Neural progenitor cell (in vitro differentiated cells): ENCODE data around the gene SYNE3. TPM values are rescaled to one million over a fixed set of nuclear protein-coding genes. Genes with fewer than 3 reads are reported as not detected.
A peak's percentile ranks its signal among the peaks of the same experiment; 100 is the strongest.

Experiments
- DNase-seq: peaks from one replicate; pipeline ENCODE4 v3.0.0-alpha.2; 2016; ENCODE audit warnings: low spot score
- H2AFZ ChIP-seq: fragments of 200-600 bp; sonication (generic); replicated peaks from 2 replicates; pipeline ENCODE4 v1.6.1; 2016; ENCODE audit warnings: antibody characterized with exemption
- H3F3A ChIP-seq: fragments of 200-600 bp; sonication (generic); 2 replicates; pipeline ENCODE4 v1.6.1; 2016; ENCODE audit warnings: antibody characterized with exemption, low read depth
- H3K27ac ChIP-seq: fragments of 200-600 bp; sonication (generic); 2 replicates; pipeline ENCODE4 v1.5.1; 2016; ENCODE audit warnings: mild to moderate bottlenecking
- H3K27me3 ChIP-seq: fragments of 200-600 bp; sonication (generic); 2 replicates; pipeline ENCODE4 v1.6.1; 2016; ENCODE audit warnings: mild to moderate bottlenecking, moderate library complexity
- H3K36me3 ChIP-seq: fragments of 200-600 bp; sonication (generic); 2 replicates; pipeline ENCODE4 v1.5.1; 2016
- H3K4me1 ChIP-seq: fragments of 200-600 bp; sonication (generic); 2 replicates; pipeline ENCODE4 v1.6.1; 2016; ENCODE audit warnings: mixed run types
- H3K4me2 ChIP-seq: fragments of 200-600 bp; sonication (generic); 2 replicates; pipeline ENCODE4 v1.6.1; 2016
- H3K4me3 ChIP-seq: fragments of 200-600 bp; sonication (generic); 2 replicates; pipeline ENCODE4 v1.5.1; 2016
- H3K79me2 ChIP-seq: fragments of 200-600 bp; sonication (generic); 2 replicates; pipeline ENCODE4 v1.6.1; 2016; ENCODE audit warnings: low read depth
- H3K9ac ChIP-seq: fragments of 200-600 bp; sonication (generic); 2 replicates; pipeline ENCODE4 v1.6.1; 2016
- H3K9me3 ChIP-seq: fragments of 200-600 bp; sonication (generic); 2 replicates; pipeline ENCODE4 v1.5.1; 2016; ENCODE audit warnings: low read depth
- H4K20me1 ChIP-seq: fragments of 200-600 bp; sonication (generic); 2 replicates; pipeline ENCODE4 v1.6.1; 2016; ENCODE audit warnings: low read depth
- H3K27ac Mint-ChIP-seq: 3 replicates; pipeline ENCODE4 v1.8.0; 2021; ENCODE audit warnings: mixed read lengths
- H3K27me3 Mint-ChIP-seq: 2 replicates; pipeline ENCODE4 v1.8.0; 2022; ENCODE audit warnings: low read depth, mild to moderate bottlenecking, inconsistent platforms, moderate library complexity, mixed read lengths; ENCODE audit not compliant: insufficient read depth
- H3K36me3 Mint-ChIP-seq: 3 replicates; pipeline ENCODE4 v1.8.0; 2021; ENCODE audit warnings: mixed read lengths
- H3K4me1 Mint-ChIP-seq: 3 replicates; pipeline ENCODE4 v1.8.0; 2021; ENCODE audit warnings: mixed read lengths
- H3K4me3 Mint-ChIP-seq: 3 replicates; pipeline ENCODE4 v1.8.0; 2021; ENCODE audit warnings: mild to moderate bottlenecking, moderate library complexity, mixed read lengths
- H3K9me3 Mint-ChIP-seq: 3 replicates; pipeline ENCODE4 v1.8.0; 2020; ENCODE audit warnings: mixed read lengths
- CTCF ChIP-seq: fragments of 200-600 bp; sonication (generic); IDR thresholded peaks from 2 replicates; pipeline ENCODE4 v1.5.1; 2017; ENCODE audit warnings: antibody characterized with exemption, mild to moderate bottlenecking
- EZH2 ChIP-seq: fragments of 200-600 bp; sonication (generic); IDR thresholded peaks from 2 replicates; pipeline ENCODE4 v1.6.1; 2017; ENCODE audit warnings: antibody characterized with exemption, mild to moderate bottlenecking, moderate library complexity
- EZH2phosphoT487 ChIP-seq: fragments of 200-600 bp; sonication (generic); IDR thresholded peaks from 2 replicates; pipeline ENCODE4 v1.6.1; 2017; ENCODE audit warnings: antibody characterized with exemption
- total RNA-seq: library from RNA; depleted of rRNA; stranded (reverse); fragments of >200 nt; gene quantifications from 2 replicates; pipeline ENCODE4 v1.2.3, GENCODE V29; 2015; ENCODE audit warnings: low replicate concordance

SYNE3 gene
- total RNA-seq, 1 donor from 2014 or later = 0.06 TPM

- peak overlapping the region; percentile 94 for H3K4me2 ChIP-seq
- H3F3A ChIP-seq = peaks cover 3% of the 10 kb centered on the region
- no peak for DNase-seq
- H3K9me3 Mint-ChIP-seq = no peaks in the 10 kb centered on the region
- H3K27ac Mint-ChIP-seq = no peak overlapping the region
- H3K79me2 ChIP-seq = peaks cover 92% of the 10 kb centered on the region
- no peaks in the 10 kb centered on the region for H3K27me3 ChIP-seq
- peaks cover 4% of the 10 kb centered on the region for H3K36me3 ChIP-seq
- H4K20me1 ChIP-seq = peaks cover 90% of the 10 kb centered on the region
- peaks cover 4% of the 10 kb centered on the region for H3K36me3 Mint-ChIP-seq
- H3K4me3 Mint-ChIP-seq = peak overlapping the region; percentile 94
- H3K4me1 Mint-ChIP-seq = peaks cover 48% of the 10 kb centered on the region
- no peak overlapping the region for H3K9ac ChIP-seq
- no peak overlapping the region for H3K27ac ChIP-seq
- no peak overlapping the region for H2AFZ ChIP-seq
- TF ChIP-seq EZH2phosphoT487 = no peak
- TF ChIP-seq CTCF = no peak
- no peak for TF ChIP-seq EZH2
- H3K9me3 ChIP-seq = no peaks in the 10 kb centered on the region
- H3K4me3 ChIP-seq = peak overlapping the region; percentile 95
- peaks cover 43% of the 10 kb centered on the region for H3K4me1 ChIP-seq
- no peaks in the 10 kb centered on the region for H3K27me3 Mint-ChIP-seq
These were observed 20.2 kb upstream of the SYNE3 start for GRCh38 chr14:95536671-95537070.

- H3F3A ChIP-seq = peaks cover 3% of the 10 kb centered on the region
- H3K79me2 ChIP-seq = peaks cover 92% of the 10 kb centered on the region
- DNase-seq = peak; percentile 36
- H3K9ac ChIP-seq = peak overlapping the region; percentile 78
- Mint-ChIP-seq H3K9me3 (no peaks in the 10 kb centered on the region), H3K4me1 (peaks cover 49% of the 10 kb centered on the region), H3K4me3 (peak overlapping the region; percentile 94), H3K36me3 (peaks cover 4% of the 10 kb centered on the region), H3K27ac (peak overlapping the region; percentile 76), H3K27me3 (no peaks in the 10 kb centered on the region)
- H2AFZ ChIP-seq = no peak overlapping the region
- H3K27ac ChIP-seq = no peak overlapping the region
- H3K4me2 ChIP-seq = peak overlapping the region; percentile 94
- no peaks in the 10 kb centered on the region for H3K27me3 ChIP-seq
- H3K36me3 ChIP-seq = peaks cover 4% of the 10 kb centered on the region
- no peaks in the 10 kb centered on the region for H3K9me3 ChIP-seq
- H3K4me1 ChIP-seq = peaks cover 43% of the 10 kb centered on the region
- H4K20me1 ChIP-seq = peaks cover 90% of the 10 kb centered on the region
- TF ChIP-seq EZH2phosphoT487 (no peak), EZH2 (no peak), CTCF (no peak)
- peak overlapping the region; percentile 95 for H3K4me3 ChIP-seq
These were observed 19.7 kb upstream of the SYNE3 start for GRCh38 chr14:95536036-95536593.

- peaks cover 85% of the 10 kb centered on the region for H4K20me1 ChIP-seq
- H3K27ac ChIP-seq = no peak overlapping the region
- H3K36me3 ChIP-seq = peaks cover 4% of the 10 kb centered on the region
- DNase-seq = peak; percentile 25
- Mint-ChIP-seq H3K9me3 (no peaks in the 10 kb centered on the region), H3K27ac (peak overlapping the region; percentile 76), H3K4me1 (peaks cover 49% of the 10 kb centered on the region), H3K27me3 (no peaks in the 10 kb centered on the region), H3K36me3 (peaks cover 4% of the 10 kb centered on the region), H3K4me3 (peak overlapping the region; percentile 94)
- peaks cover 43% of the 10 kb centered on the region for H3K4me1 ChIP-seq
- H3K9me3 ChIP-seq = no peaks in the 10 kb centered on the region
- peak overlapping the region; percentile 95 for H3K4me3 ChIP-seq
- TF ChIP-seq CTCF (no peak), EZH2 (no peak), EZH2phosphoT487 (no peak)
- peak overlapping the region; percentile 29 for H2AFZ ChIP-seq
- H3K4me2 ChIP-seq = peak overlapping the region; percentile 94
- H3K27me3 ChIP-seq = no peaks in the 10 kb centered on the region
- peaks cover 92% of the 10 kb centered on the region for H3K79me2 ChIP-seq
- H3K9ac ChIP-seq = peak overlapping the region; percentile 78
- peaks cover 3% of the 10 kb centered on the region for H3F3A ChIP-seq
These were observed 19.0 kb upstream of the SYNE3 start for GRCh38 chr14:95535226-95536021.
